Measurements from ENCODE around the gene ZBTB1. TPM values are rescaled to one million over a fixed set of nuclear protein-coding genes. Genes with fewer than 3 reads are reported as not detected.

Gene ZBTB1
- total RNA-seq, 1 experiment from 2014 or later: 29.4 TPM

DNA sequence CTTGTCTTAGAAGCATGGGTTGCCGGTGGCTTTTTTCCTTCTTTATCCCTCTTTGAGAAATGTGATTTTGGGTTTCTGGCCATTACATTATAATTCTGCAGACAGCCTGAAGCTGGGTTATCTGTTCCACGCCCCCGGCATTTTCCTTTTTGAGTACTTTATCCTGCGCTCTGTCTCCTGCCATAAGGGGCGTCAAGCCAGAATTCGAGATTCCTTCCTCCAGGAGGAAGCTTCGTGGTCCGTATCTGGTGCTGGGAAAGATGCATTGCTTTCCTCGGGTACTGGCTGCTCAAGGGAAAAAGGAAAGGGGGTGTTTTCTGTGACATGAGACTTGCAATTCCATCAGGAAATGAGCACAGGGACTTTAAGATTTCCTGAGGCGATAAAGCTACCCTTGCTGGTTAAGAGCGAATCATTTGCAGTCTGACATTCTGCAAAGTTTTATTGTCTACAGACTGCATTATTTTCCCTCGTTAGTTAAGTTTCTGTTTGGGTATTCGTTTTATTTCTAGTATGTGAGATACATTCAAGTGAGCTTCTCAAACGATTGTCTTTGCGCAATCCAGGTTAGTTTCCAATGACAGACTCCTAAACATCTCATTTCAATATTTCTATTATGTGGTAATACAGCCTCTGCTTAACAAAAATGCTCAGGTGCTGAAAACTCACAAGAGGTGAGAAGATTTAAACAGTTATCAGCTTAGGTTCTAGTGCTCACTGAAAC is 38.6 kb upstream of the ZBTB1 start:
- H3K27ac Mint-ChIP-seq (ENCODE audit: unreplicated experiment): peak overlapping the region; percentile 16
- no peaks in the 10 kb centered on the region for H3K4me1 Mint-ChIP-seq (ENCODE audit: low read depth, unreplicated experiment)
- H3K36me3 Mint-ChIP-seq (ENCODE audit: insufficient read depth, unreplicated experiment): peaks cover 29% of the 10 kb centered on the region
- H3K4me3 Mint-ChIP-seq (ENCODE audit: low read depth, unreplicated experiment): peak overlapping the region; percentile 73
- DNase-seq: peak; percentile 9
- no peaks in the 10 kb centered on the region for H3K9me3 Mint-ChIP-seq (ENCODE audit: low read depth, unreplicated experiment)
- intact Hi-C loops (cut with micrococcal nuclease; ENCODE audit: unreplicated experiment): no loop called here
- CTCF ChIA-PET: interaction anchor here (1.3 kb wide), 1 partner anchor 36 kb away, joined by 5 read pairs; no protein-coding TSS in a partner anchor
- no peaks in the 10 kb centered on the region for H3K27me3 Mint-ChIP-seq (ENCODE audit: unreplicated experiment)
- BruUV-seq (replicated peaks): no TSS peak
- TF ChIP-seq, protein P1, sequence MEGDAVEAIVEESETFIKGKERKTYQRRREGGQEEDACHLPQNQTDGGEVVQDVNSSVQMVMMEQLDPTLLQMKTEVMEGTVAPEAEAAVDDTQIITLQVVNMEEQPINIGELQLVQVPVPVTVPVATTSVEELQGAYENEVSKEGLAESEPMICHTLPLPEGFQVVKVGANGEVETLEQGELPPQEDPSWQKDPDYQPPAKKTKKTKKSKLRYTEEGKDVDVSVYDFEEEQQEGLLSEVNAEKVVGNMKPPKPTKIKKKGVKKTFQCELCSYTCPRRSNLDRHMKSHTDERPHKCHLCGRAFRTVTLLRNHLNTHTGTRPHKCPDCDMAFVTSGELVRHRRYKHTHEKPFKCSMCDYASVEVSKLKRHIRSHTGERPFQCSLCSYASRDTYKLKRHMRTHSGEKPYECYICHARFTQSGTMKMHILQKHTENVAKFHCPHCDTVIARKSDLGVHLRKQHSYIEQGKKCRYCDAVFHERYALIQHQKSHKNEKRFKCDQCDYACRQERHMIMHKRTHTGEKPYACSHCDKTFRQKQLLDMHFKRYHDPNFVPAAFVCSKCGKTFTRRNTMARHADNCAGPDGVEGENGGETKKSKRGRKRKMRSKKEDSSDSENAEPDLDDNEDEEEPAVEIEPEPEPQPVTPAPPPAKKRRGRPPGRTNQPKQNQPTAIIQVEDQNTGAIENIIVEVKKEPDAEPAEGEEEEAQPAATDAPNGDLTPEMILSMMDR (IDR thresholded peaks at IDR 0.05; ENCODE audit: unreplicated experiment): no peak

DNA sequence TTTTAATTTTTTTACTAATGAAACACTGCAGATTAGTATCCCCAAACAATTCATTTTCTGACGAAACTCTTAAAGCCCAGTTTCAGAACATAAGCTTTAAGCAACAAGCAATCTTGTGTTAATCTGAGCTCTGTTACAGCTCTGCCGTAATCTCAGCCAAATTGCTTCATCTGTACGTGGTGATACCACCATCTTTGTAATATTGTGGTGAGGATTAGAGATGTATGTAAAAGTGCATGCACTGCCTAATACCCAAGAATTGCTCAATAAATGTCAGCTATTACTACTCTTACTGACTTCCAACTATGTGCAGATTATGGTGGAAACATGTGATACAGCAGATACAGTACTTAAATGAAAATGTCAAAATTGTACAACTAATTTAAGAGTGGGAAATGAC is 37.5 kb upstream of the ZBTB1 start:
- intact Hi-C loops (cut with micrococcal nuclease; ENCODE audit: unreplicated experiment): no loop called here
- Mint-ChIP-seq H3K4me1 (ENCODE audit: low read depth, unreplicated experiment) (no peaks in the 10 kb centered on the region), H3K9me3 (ENCODE audit: low read depth, unreplicated experiment) (no peaks in the 10 kb centered on the region), H3K4me3 (ENCODE audit: low read depth, unreplicated experiment) (no peak overlapping the region), H3K36me3 (ENCODE audit: insufficient read depth, unreplicated experiment) (peaks cover 24% of the 10 kb centered on the region), H3K27ac (ENCODE audit: unreplicated experiment) (no peak overlapping the region), H3K27me3 (ENCODE audit: unreplicated experiment) (no peaks in the 10 kb centered on the region)
- CTCF ChIA-PET: interaction anchor here (0.5 kb wide), 1 partner anchor 39 kb away, joined by 3 read pairs; no protein-coding TSS in a partner anchor
- no TSS peak for BruUV-seq (replicated peaks)
- DNase-seq: no peak
- TF ChIP-seq, protein P1 (IDR thresholded peaks at IDR 0.05; ENCODE audit: unreplicated experiment): no peak

DNA sequence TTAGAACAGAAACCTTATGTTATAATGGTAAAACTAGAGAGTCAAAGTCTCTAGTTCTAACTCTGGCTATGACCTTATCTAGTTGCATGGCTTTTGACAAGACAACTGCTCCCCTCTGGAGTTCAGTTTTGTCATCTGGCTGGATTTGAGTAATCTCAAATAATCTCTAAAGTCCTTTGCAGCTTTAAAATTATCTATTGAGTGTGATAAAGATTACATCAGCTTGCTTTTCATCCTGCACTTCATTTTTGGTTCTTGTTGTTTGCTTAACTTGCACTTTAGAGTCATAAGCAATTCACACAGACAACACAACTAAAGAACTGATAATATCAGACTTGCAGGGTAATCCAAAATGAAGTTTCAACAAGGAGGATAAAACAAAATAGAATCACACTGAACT is 37.0 kb upstream of the ZBTB1 start:
- BruUV-seq (replicated peaks): no TSS peak
- CTCF ChIA-PET: interaction anchor here (0.5 kb wide), 1 partner anchor 39 kb away, joined by 3 read pairs; no protein-coding TSS in a partner anchor
- peaks cover 24% of the 10 kb centered on the region for H3K36me3 Mint-ChIP-seq (ENCODE audit: insufficient read depth, unreplicated experiment)

DNA sequence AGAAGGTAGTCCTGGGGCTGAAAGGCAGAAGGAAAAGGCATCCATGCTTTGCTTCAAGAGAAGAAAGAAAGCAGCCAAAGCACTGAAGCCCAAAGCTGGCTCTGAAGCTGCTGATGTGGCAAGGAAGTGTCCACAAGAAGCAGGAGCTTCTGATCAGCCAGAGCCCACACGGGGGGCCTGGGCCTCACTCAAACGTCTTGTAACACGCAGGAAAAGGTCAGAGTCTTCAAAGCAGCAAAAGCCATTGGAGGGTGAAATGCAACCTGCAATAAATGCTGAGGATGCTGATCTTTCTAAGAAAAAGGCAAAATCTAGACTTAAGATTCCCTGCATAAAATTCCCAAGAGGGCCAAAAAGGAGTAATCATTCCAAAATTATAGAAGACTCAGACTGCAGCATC is 36.1 kb upstream of the ZBTB1 start:
- DNase-seq: no peak
- Mint-ChIP-seq H3K4me3 (ENCODE audit: low read depth, unreplicated experiment) (no peak overlapping the region), H3K27ac (ENCODE audit: unreplicated experiment) (no peak overlapping the region), H3K27me3 (ENCODE audit: unreplicated experiment) (no peaks in the 10 kb centered on the region), H3K9me3 (ENCODE audit: low read depth, unreplicated experiment) (no peaks in the 10 kb centered on the region), H3K4me1 (ENCODE audit: low read depth, unreplicated experiment) (no peaks in the 10 kb centered on the region), H3K36me3 (ENCODE audit: insufficient read depth, unreplicated experiment) (peaks cover 24% of the 10 kb centered on the region)
- CTCF ChIA-PET: no interaction called here
- intact Hi-C loops (cut with micrococcal nuclease; ENCODE audit: unreplicated experiment): no loop called here
- TF ChIP-seq, protein P1 (IDR thresholded peaks at IDR 0.05; ENCODE audit: unreplicated experiment): no peak
- BruUV-seq (replicated peaks): no TSS peak

More for the DNA sequence above, 37.0 kb upstream of the ZBTB1 start:
- no peaks in the 10 kb centered on the region for H3K4me1 Mint-ChIP-seq (ENCODE audit: low read depth, unreplicated experiment)
- no peaks in the 10 kb centered on the region for H3K27me3 Mint-ChIP-seq (ENCODE audit: unreplicated experiment)
- intact Hi-C loops (cut with micrococcal nuclease; ENCODE audit: unreplicated experiment): no loop called here
- no peak for DNase-seq
- no peaks in the 10 kb centered on the region for H3K9me3 Mint-ChIP-seq (ENCODE audit: low read depth, unreplicated experiment)
- no peak overlapping the region for H3K27ac Mint-ChIP-seq (ENCODE audit: unreplicated experiment)
- TF ChIP-seq, protein P1 (IDR thresholded peaks at IDR 0.05; ENCODE audit: unreplicated experiment): no peak
- H3K4me3 Mint-ChIP-seq (ENCODE audit: low read depth, unreplicated experiment): no peak overlapping the region

Data from Calu3 (cell line).